H1 (cell line): ENCODE data around the gene DGCR6L. TPM values are rescaled to one million over a fixed set of nuclear protein-coding genes. Genes with fewer than 3 reads are reported as not detected.
"Not testable (repeated sequence)": the region's sequence is repeated elsewhere in the genome, so short reads cannot be mapped to it uniquely, and the experiment has no call there.

Experiments
- CTCF ChIA-PET: fragments of 300-600 bp; sonication (Branson Sonifier 250); formaldehyde crosslinking; loops from one replicate; lab custom pipeline; 2021; ENCODE audit not compliant: partially characterized antibody; lab: Charles Lee
- POLR2A ChIA-PET: fragments of 300-600 bp; sonication (Branson Sonifier 250); formaldehyde crosslinking; loops from one replicate; lab custom pipeline; 2021; ENCODE audit warnings: inconsistent platforms; ENCODE audit not compliant: partially characterized antibody; lab: Charles Lee
- DNase-seq, 2 experiments: peaks; one replicate each; pipeline versions ENCODE4 v3.0.0 to v3.0.0-alpha.2; 2010 to 2022; ENCODE audit warnings: low spot score in 2 of 2, low read depth in 1 of 2, mixed read lengths in 1 of 2
- FAIRE-seq: peaks from 2 replicates; lab custom pipeline; 2011; peaks lifted over from hg19 to GRCh38; lab: Jason Lieb, UNC
- H2AFZ ChIP-seq: 2 replicates; pipeline ENCODE4 v1.8.1; 2012; ENCODE audit warnings: low read length, inconsistent platforms
- H2AK5ac ChIP-seq: 2 replicates; pipeline ENCODE4 v1.6.1; 2013; ENCODE audit warnings: low read depth, low read length
- H2BK120ac ChIP-seq: replicated peaks from 2 replicates; pipeline ENCODE3; 2013; ENCODE audit warnings: low read depth, low read length, inconsistent platforms
- H2BK12ac ChIP-seq: 2 replicates; pipeline ENCODE4 v1.6.1; 2013; ENCODE audit warnings: low read depth, low read length
- H2BK15ac ChIP-seq: 2 replicates; pipeline ENCODE4 v1.6.1; 2013; ENCODE audit warnings: low read length
- H2BK20ac ChIP-seq: 2 replicates; pipeline ENCODE4 v1.6.1; 2013; ENCODE audit warnings: low read length
- H2BK5ac ChIP-seq: 2 replicates; pipeline ENCODE4 v1.6.1; 2013; ENCODE audit warnings: low read depth, low read length
- H3K14ac ChIP-seq: 2 replicates; pipeline ENCODE4 v1.6.1; 2013; ENCODE audit warnings: inconsistent platforms; ENCODE audit not compliant: insufficient read length
- H3K18ac ChIP-seq: 2 replicates; pipeline ENCODE4 v1.6.1; 2013; ENCODE audit warnings: low read length; ENCODE audit errors: extremely low read depth
- H3K23ac ChIP-seq: 2 replicates; pipeline ENCODE4 v1.6.1; 2013; ENCODE audit warnings: inconsistent platforms; ENCODE audit not compliant: insufficient read length
- H3K23me2 ChIP-seq: 2 replicates; pipeline ENCODE4 v1.6.1; 2013; ENCODE audit warnings: low read depth, low read length
- H3K27ac ChIP-seq: 2 replicates; pipeline ENCODE4 v1.6.1; 2011; ENCODE audit warnings: low read depth, low read length, inconsistent platforms
- H3K27me3 ChIP-seq, 4 experiments: replicated peaks in 1 of 4; 1 replicate in 1 of 4; 2 replicates in 3 of 4; pipeline versions ENCODE4 v1.6.1 to v1.8.1; 2011 to 2013; ENCODE audit warnings: low read length in 3 of 4, mild to moderate bottlenecking in 3 of 4, inconsistent platforms in 2 of 4, mixed read lengths in 2 of 4, moderate library complexity in 1 of 4; ENCODE audit not compliant: control insufficient read depth in 3 of 4, insufficient read depth in 3 of 4; ENCODE audit errors: extremely low read depth in 1 of 4
- H3K36me3 ChIP-seq, 4 experiments: 2 replicates each; pipeline versions ENCODE4 v1.6.1 to v1.8.1; 2011 to 2013; ENCODE audit warnings: mild to moderate bottlenecking in 4 of 4, low read length in 3 of 4, moderate library complexity in 2 of 4, control low read depth in 1 of 4, inconsistent platforms in 1 of 4; ENCODE audit not compliant: insufficient read depth in 4 of 4, control insufficient read depth in 2 of 4
- H3K4ac ChIP-seq: replicated peaks from 2 replicates; pipeline ENCODE3; 2013; ENCODE audit warnings: low read length, low read depth, mixed read lengths, inconsistent platforms; ENCODE audit not compliant: insufficient read length
- H3K4me1 ChIP-seq, 4 experiments: replicated peaks in 1 of 4; 1 replicate in 1 of 4; 2 replicates in 3 of 4; pipeline versions ENCODE4 v1.6.1 to v1.8.1; 2011 to 2013; ENCODE audit warnings: low read length in 3 of 4, inconsistent platforms in 2 of 4, mixed read lengths in 1 of 4; ENCODE audit not compliant: insufficient read depth in 4 of 4, control insufficient read depth in 3 of 4
- H3K4me2 ChIP-seq, 2 experiments: 2 replicates each; pipeline versions ENCODE4 v1.6.1 to v1.8.1; 2011 to 2013; ENCODE audit warnings: low read depth in 2 of 2, low read length in 2 of 2, control low read depth in 1 of 2, inconsistent platforms in 1 of 2, mild to moderate bottlenecking in 1 of 2; ENCODE audit not compliant: insufficient read depth in 1 of 2
- H3K4me3 ChIP-seq, 4 experiments: fragments of 200-600, 300-600 bp in 1 of 4; sonication (generic), shearing (Covaris generic), sonication (Bioruptor Twin) in 1 of 4; 2 replicates each; pipeline versions ENCODE4 v1.5.1 to v1.8.1; 2011 to 2016; ENCODE audit warnings: low read length in 4 of 4, low read depth in 3 of 4, control low read depth in 2 of 4, inconsistent platforms in 2 of 4, mild to moderate bottlenecking in 2 of 4, mixed read lengths in 1 of 4, moderate library complexity in 1 of 4; ENCODE audit not compliant: insufficient read depth in 2 of 4; ENCODE audit errors: extremely low read depth in 1 of 4
- H3K56ac ChIP-seq: replicated peaks from 2 replicates; pipeline ENCODE3; 2013; ENCODE audit warnings: low read depth, mild to moderate bottlenecking, mixed read lengths, low read length, inconsistent platforms; ENCODE audit not compliant: insufficient read length
- H3K79me1 ChIP-seq: 2 replicates; pipeline ENCODE4 v1.6.1; 2013; ENCODE audit warnings: low read depth, low read length, control low read depth
- H3K79me2 ChIP-seq, 2 experiments: 2 replicates each; pipeline versions ENCODE4 v1.6.1 to v1.8.1; 2012 to 2013; ENCODE audit warnings: low read length in 2 of 2, mild to moderate bottlenecking in 2 of 2, inconsistent platforms in 1 of 2; ENCODE audit not compliant: insufficient read depth in 2 of 2, control insufficient read depth in 1 of 2
- H3K9ac ChIP-seq, 4 experiments: replicated peaks in 1 of 4; 1 replicate in 1 of 4; 2 replicates in 3 of 4; pipeline versions ENCODE4 v1.6.1 to v1.8.1; 2011 to 2013; ENCODE audit warnings: low read depth in 3 of 4, low read length in 3 of 4, control low read depth in 2 of 4, mild to moderate bottlenecking in 2 of 4, moderate library complexity in 2 of 4, inconsistent platforms in 1 of 4; ENCODE audit errors: extremely low read depth in 1 of 4
- H3K9me3 ChIP-seq, 2 experiments: 2 replicates each; pipeline versions ENCODE4 v1.6.1 to v1.8.1; 2012 to 2013; ENCODE audit warnings: mild to moderate bottlenecking in 2 of 2, moderate library complexity in 2 of 2, control low read depth in 1 of 2, inconsistent platforms in 1 of 2, low read depth in 1 of 2, low read length in 1 of 2, mixed read lengths in 1 of 2; ENCODE audit not compliant: insufficient read depth in 2 of 2
- H4K20me1 ChIP-seq, 2 experiments: replicated peaks in 1 of 2; 2 replicates each; pipeline versions ENCODE3 to v1.8.1; 2011 to 2013; ENCODE audit warnings: inconsistent platforms in 2 of 2, low read length in 2 of 2, mild to moderate bottlenecking in 1 of 2; ENCODE audit not compliant: insufficient read depth in 2 of 2, control insufficient read depth in 1 of 2
- H4K5ac ChIP-seq: 2 replicates; pipeline ENCODE4 v1.6.1; 2013; ENCODE audit warnings: low read length, low read depth, mixed read lengths, inconsistent platforms; ENCODE audit not compliant: insufficient read length
- H4K8ac ChIP-seq: 2 replicates; pipeline ENCODE4 v1.8.0; 2013; ENCODE audit warnings: mild to moderate bottlenecking, moderate library complexity, low read length, inconsistent platforms; ENCODE audit not compliant: insufficient read depth; ENCODE audit errors: extremely low read depth
- H4K91ac ChIP-seq: replicated peaks from 2 replicates; pipeline ENCODE3; 2013; ENCODE audit warnings: low read length, mixed read lengths, inconsistent platforms; ENCODE audit not compliant: insufficient read length
- WGBS, 2 experiments: shearing (Covaris generic) in 1 of 2; methylation state at CpG; one replicate each; pipeline versions ENCODE4 v1.1.6 to v1.1.7; 2013 to 2015; ENCODE audit warnings: low lambda C conversion rate in 2 of 2, mixed read lengths in 2 of 2, inconsistent platforms in 1 of 2, low coverage in 1 of 2, missing lambda C conversion rate in 1 of 2; ENCODE audit not compliant: insufficient replicate concordance in 2 of 2, insufficient coverage in 1 of 2, insufficient read length in 1 of 2; ENCODE audit errors: extremely low coverage in 1 of 2, missing lambda C conversion rate in 1 of 2; 5-methylcytosine and 5-hydroxymethylcytosine counted together
- polyA plus RNA-seq, 7 experiments: library from polyadenylated mRNA; depleted of rRNA in 3 of 7; stranded (reverse) in 5 of 7; unstranded in 2 of 7; fragments of >200 nt in 5 of 7; fragments of 200-250 nt in 2 of 7; gene quantifications; 1 replicate in 5 of 7; 2 replicates in 1 of 7; 4 replicates in 1 of 7; pipeline versions ENCODE4 v1.2.1 to v1.2.3, GENCODE V29; 2011 to 2013; ENCODE audit warnings: missing spikeins in 2 of 7, mixed read lengths in 2 of 7
- total RNA-seq: library from RNA; stranded (reverse); fragmentation: NEBNext Ultra II Directional; extraction: Animal tissue kit (Norgen Biotek cat#: 25700); gene quantifications from 2 replicates; pipeline ENCODE4 v1.2.1, GENCODE V29; 2021

DGCR6L gene
- total and polyA plus RNA-seq, 2 of the 8 experiments (the other 6 are each of a cell fraction or from before 2014, with no cell fraction given), result 43.6 to 72.6 TPM

DNA sequence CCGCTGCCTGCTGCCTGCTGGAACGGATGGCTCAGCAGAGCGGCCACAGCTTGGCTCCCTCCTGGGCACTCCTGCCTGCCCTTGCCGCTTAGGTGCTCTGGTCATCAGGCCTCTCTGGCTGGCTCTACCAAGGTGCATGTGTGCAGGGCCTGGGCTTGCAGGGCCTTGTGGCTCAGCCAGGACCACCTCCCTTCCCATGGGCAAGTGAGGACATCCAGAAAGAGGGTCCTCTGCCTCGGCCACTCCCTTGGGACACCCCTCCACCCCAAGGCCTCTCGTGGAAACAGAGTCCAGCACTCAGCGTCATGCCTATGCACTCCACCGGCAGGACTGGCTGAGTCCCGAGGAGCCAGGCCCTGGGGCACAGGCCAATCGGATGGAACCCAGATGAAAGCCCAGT is 45.5 kb downstream of the DGCR6L start:
- H4K91ac ChIP-seq, H3K23ac ChIP-seq, H3K4me1 ChIP-seq, H3K4me3 ChIP-seq, H3K4ac ChIP-seq, H3K79me1 ChIP-seq, H4K8ac ChIP-seq, H3K36me3 ChIP-seq, H2BK20ac ChIP-seq, CTCF ChIA-PET, H3K14ac ChIP-seq, H4K20me1 ChIP-seq, H3K9ac ChIP-seq, H2BK12ac ChIP-seq, H3K4me2 ChIP-seq, H2BK5ac ChIP-seq, POLR2A ChIA-PET, H3K23me2 ChIP-seq, FAIRE-seq, H2BK15ac ChIP-seq, H3K18ac ChIP-seq, H3K27ac ChIP-seq, H2AK5ac ChIP-seq, H3K79me2 ChIP-seq, DNase-seq, H2AFZ ChIP-seq, H3K9me3 ChIP-seq, H3K56ac ChIP-seq, H3K27me3 ChIP-seq, H4K5ac ChIP-seq, H2BK120ac ChIP-seq: not testable (repeated sequence)
- WGBS, 2 experiments, result 91% methylated on average over 8 of the region's 10 CpGs; no CpG with 5 or more reads in 1 of the 2 experiments
